WI38 (cell line): Measurements from ENCODE around the gene WDR6.

Experiments
- H3K4me3 ChIP-seq: 2 replicates; pipeline ENCODE4 v1.5.1; 2011; ENCODE audit warnings: low read depth, mild to moderate bottlenecking, control low read depth, low read length
- TF ChIP-seq, protein P1 (sequence below): IDR thresholded peaks from 2 replicates; pipeline ENCODE4 v1.5.1; 2012; ENCODE audit warnings: low read depth, mild to moderate bottlenecking, control low read depth, low read length

WDR6 gene

GRCh38 chr3:49025793-49026520 is 18.8 kb downstream of the WDR6 start:
- TF ChIP-seq, protein P1, sequence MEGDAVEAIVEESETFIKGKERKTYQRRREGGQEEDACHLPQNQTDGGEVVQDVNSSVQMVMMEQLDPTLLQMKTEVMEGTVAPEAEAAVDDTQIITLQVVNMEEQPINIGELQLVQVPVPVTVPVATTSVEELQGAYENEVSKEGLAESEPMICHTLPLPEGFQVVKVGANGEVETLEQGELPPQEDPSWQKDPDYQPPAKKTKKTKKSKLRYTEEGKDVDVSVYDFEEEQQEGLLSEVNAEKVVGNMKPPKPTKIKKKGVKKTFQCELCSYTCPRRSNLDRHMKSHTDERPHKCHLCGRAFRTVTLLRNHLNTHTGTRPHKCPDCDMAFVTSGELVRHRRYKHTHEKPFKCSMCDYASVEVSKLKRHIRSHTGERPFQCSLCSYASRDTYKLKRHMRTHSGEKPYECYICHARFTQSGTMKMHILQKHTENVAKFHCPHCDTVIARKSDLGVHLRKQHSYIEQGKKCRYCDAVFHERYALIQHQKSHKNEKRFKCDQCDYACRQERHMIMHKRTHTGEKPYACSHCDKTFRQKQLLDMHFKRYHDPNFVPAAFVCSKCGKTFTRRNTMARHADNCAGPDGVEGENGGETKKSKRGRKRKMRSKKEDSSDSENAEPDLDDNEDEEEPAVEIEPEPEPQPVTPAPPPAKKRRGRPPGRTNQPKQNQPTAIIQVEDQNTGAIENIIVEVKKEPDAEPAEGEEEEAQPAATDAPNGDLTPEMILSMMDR = no peak
- no peak overlapping the region for H3K4me3 ChIP-seq

DNA sequence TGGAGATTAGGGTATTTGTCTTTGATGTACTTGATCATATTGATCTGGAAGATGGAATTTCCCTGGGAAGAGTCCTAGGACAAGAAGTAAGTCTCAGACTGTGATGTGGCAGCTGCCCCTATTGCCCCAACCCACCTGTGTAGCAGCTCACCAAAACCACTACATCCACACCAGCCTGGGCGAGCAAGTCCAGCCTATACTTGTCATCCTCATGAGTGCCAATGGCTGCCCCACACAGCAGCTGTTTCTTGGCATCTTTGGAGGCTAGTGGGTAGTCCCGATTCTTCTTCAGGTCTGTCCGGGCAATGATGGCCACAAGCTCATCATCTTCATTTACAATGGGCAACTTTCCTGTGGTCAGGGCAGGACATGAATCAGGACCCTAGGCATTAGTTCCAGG is 19.3 kb downstream of the WDR6 start:
- no peak overlapping the region for H3K4me3 ChIP-seq

DNA sequence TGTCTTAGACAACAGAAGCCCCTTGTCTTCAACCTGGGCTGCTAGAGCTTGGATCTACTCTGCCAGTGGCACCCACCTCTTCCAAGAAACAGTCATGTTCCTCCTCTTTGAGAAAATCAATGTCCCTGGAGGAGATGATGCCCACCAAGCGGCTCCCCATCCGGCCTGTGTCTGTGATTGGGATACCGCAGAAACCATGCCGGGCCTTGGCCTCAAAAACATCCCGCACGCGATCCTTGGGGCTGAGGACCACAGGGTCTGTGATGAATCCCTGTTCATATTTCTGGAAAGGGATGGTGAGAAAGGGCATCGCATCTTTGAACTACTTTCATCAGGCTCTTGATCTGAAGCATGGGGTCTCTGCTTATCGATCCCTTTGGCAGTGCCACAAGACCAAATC is 20.4 kb downstream of the WDR6 start:
- TF ChIP-seq, protein P1 = no peak
- no peak overlapping the region for H3K4me3 ChIP-seq

More for the DNA sequence above, 19.3 kb downstream of the WDR6 start:
- TF ChIP-seq, protein P1 = no peak

GRCh38 chr3:49028298-49028672 is 21.1 kb downstream of the WDR6 start:
- TF ChIP-seq, protein P1 = no peak
- peak overlapping the region; percentile 86 for H3K4me3 ChIP-seq

- TF ChIP-seq, protein P1 = no peak
- peak within 1 kb of the TSS; percentile 86 for H3K4me3 ChIP-seq
Observed at GRCh38 chr3:49028673-49029562, 21.7 kb downstream of the WDR6 start, which contains the start of gene IMPDH2. TSS of gene IMPDH2 (minus strand) at chr3:49029398. CDS start at chr3:49029350, 48 bp downstream.

GRCh38 chr3:49029563-49029884 is 22.3 kb downstream of the WDR6 start:
- TF ChIP-seq, protein P1 = no peak
- peak overlapping the region; percentile 86 for H3K4me3 ChIP-seq

DNA sequence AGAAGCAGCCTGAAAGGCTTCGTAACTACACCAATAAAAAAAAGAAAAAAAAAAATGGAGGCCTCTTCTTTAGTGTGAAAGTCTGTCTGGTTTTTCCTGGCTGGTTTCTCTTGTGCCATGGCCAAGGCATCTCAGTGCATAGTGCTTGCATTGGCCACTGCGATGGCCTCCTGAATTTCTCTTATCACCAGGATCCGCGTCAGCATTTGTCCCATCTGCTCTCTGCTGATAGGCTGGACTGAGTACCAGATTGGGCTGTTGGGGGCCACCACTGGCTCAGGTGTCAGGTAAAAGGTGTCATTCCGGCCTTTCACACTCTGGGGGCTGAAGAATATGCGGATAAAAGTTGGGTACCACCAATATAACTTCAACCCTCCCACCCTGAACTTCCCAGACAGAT is 23.1 kb downstream of the WDR6 start:
- H3K4me3 ChIP-seq = no peak overlapping the region
- TF ChIP-seq, protein P1 = no peak
